ENCODE data around the gene RASSF1.
A peak's percentile ranks its signal among the peaks of the same experiment; 100 is the strongest.

Gene RASSF1

GRCh38 chr3:50365080-50365841 is 24.6 kb upstream of the RASSF1 start:
- peak; percentile 45 for DNase-seq

- no peak for DNase-seq
These were observed 24.0 kb upstream of the RASSF1 start for GRCh38 chr3:50364573-50365079.

- DNase-seq: no peak
These were observed 19.1 kb upstream of the RASSF1 start for GRCh38 chr3:50359760-50360110.

GRCh38 chr3:50358911-50359759 is 18.5 kb upstream of the RASSF1 start, which contains the start of gene TMEM115:
Gene TMEM115 (minus strand): TSS chr3:50359521. CDS start chr3:50359063, 458 bp downstream.
- DNase-seq: peak; percentile 95

- DNase-seq: no peak
These were observed 17.8 kb upstream of the RASSF1 start for GRCh38 chr3:50358355-50358910.

GRCh38 chr3:50357481-50357880 is 16.8 kb upstream of the RASSF1 start:
- DNase-seq: no peak

- no peak for DNase-seq
These were observed 15.9 kb upstream of the RASSF1 start for GRCh38 chr3:50356553-50356952.

- DNase-seq: no peak
These were observed 15.4 kb upstream of the RASSF1 start for GRCh38 chr3:50355829-50356552.

- DNase-seq: no peak
These were observed 14.2 kb upstream of the RASSF1 start for GRCh38 chr3:50354850-50355249.

GRCh38 chr3:50354186-50354764 is 13.6 kb upstream of the RASSF1 start:
- DNase-seq: no peak

GRCh38 chr3:50353245-50354004 is 12.8 kb upstream of the RASSF1 start:
- DNase-seq: no peak

GRCh38 chr3:50352781-50353180 is 12.1 kb upstream of the RASSF1 start:
- no peak for DNase-seq

- DNase-seq: no peak
These were observed 10.7 kb upstream of the RASSF1 start for GRCh38 chr3:50351323-50351697.

- DNase-seq: peak; percentile 94
These were observed 10.1 kb upstream of the RASSF1 start, which contains the start of the genes CYB561D2 and NPRL2 for GRCh38 chr3:50350527-50351322. Gene CYB561D2 (plus strand): TSS chr3:50350862. CDS start chr3:50351434, 572 bp downstream. Gene NPRL2 (minus strand): TSS chr3:50350775. CDS start chr3:50350652, 123 bp downstream.

GRCh38 chr3:50350213-50350526 is 9.5 kb upstream of the RASSF1 start:
- no peak for DNase-seq

- peak; percentile 72 for DNase-seq
These were observed 6.7 kb upstream of the RASSF1 start for GRCh38 chr3:50347187-50347813.

- peak; percentile 70 for DNase-seq
These were observed 5.1 kb upstream of the RASSF1 start, which contains the start of gene ZMYND10 for GRCh38 chr3:50345586-50346234. Gene ZMYND10 (minus strand): TSS chr3:50345732. CDS start chr3:50345579, 153 bp downstream.

- no peak for DNase-seq
These were observed 4.4 kb upstream of the RASSF1 start for GRCh38 chr3:50345008-50345407.

GRCh38 chr3:50342813-50343633 is 2.4 kb upstream of the RASSF1 start:
- no peak for DNase-seq
